Tibial nerve (tissue), 4 donors: ENCODE results near the gene AFF2. TPM values are rescaled to one million over a fixed set of nuclear protein-coding genes. Genes with fewer than 3 reads are reported as not detected.

Source experiments
- DNase-seq, 2 donors: peaks; one replicate each; pipeline ENCODE4 v3.0.0-alpha.2; 2019; ENCODE audit warnings: low spot score in 2 of 2
- H3K27ac ChIP-seq, 4 donors: fragments of 200-600 bp; sonication (generic) in 3 of 4; one replicate each; pipeline ENCODE4 v1.5.1; 2017 to 2019; ENCODE audit warnings: mild to moderate bottlenecking in 1 of 4
- H3K27me3 ChIP-seq, 2 donors: fragments of 200-600 bp; sonication (generic) in 1 of 2; one replicate each; pipeline versions ENCODE4 v1.5.1 to v1.6.0; 2017 to 2019
- H3K36me3 ChIP-seq, 3 donors: fragments of 200-600 bp; sonication (generic); one replicate each; pipeline ENCODE4 v1.5.1; 2018 to 2019
- H3K4me1 ChIP-seq, 4 donors: fragments of 200-600 bp; sonication (generic) in 3 of 4; one replicate each; pipeline ENCODE4 v1.5.1; 2017 to 2019
- H3K4me3 ChIP-seq, 4 donors: fragments of 200-600 bp; sonication (generic) in 3 of 4; one replicate each; pipeline ENCODE4 v1.5.1; 2017 to 2019; ENCODE audit warnings: mild to moderate bottlenecking in 1 of 4, moderate library complexity in 1 of 4
- H3K9me3 ChIP-seq, 4 donors: fragments of 200-600 bp; sonication (generic) in 3 of 4; one replicate each; pipeline ENCODE4 v1.5.1; 2017 to 2019
- CTCF ChIP-seq, 5 experiments: fragments of 200-600 bp in 3 of 5; fragments of 450-650 bp in 2 of 5; sonication (generic) in 3 of 5; IDR thresholded peaks; one replicate each; pipeline ENCODE4 v1.5.1; 2016 to 2019; ENCODE audit warnings: antibody characterized with exemption in 5 of 5, mild to moderate bottlenecking in 3 of 5, moderate library complexity in 2 of 5
- EP300 ChIP-seq, 2 donors: sonication (generic); formaldehyde crosslinking; IDR thresholded peaks; one replicate each; pipeline ENCODE4 v1.6.1; 2017; ENCODE audit warnings: antibody characterized with exemption in 2 of 2, mild to moderate bottlenecking in 1 of 2
- POLR2A ChIP-seq, 2 donors: fragments of 450-650 bp; IDR thresholded peaks; one replicate each; pipeline ENCODE4 v1.6.1; 2017; ENCODE audit warnings: antibody characterized with exemption in 2 of 2, mild to moderate bottlenecking in 2 of 2, moderate library complexity in 2 of 2
- WGBS, 2 donors: methylation state at CpG; one replicate each; pipeline ENCODE4 v1.1.5; 2018; 5-methylcytosine and 5-hydroxymethylcytosine counted together
- total RNA-seq, 4 donors: library from RNA; depleted of rRNA; stranded (reverse); fragments of >200 nt; gene quantifications; one replicate each; pipeline ENCODE4 v1.1.0, GENCODE V29; 2016

Gene AFF2
- total RNA-seq, 4 donors from 2014 or later = 13.2 to 20.3 (median 16.1) TPM

DNA sequence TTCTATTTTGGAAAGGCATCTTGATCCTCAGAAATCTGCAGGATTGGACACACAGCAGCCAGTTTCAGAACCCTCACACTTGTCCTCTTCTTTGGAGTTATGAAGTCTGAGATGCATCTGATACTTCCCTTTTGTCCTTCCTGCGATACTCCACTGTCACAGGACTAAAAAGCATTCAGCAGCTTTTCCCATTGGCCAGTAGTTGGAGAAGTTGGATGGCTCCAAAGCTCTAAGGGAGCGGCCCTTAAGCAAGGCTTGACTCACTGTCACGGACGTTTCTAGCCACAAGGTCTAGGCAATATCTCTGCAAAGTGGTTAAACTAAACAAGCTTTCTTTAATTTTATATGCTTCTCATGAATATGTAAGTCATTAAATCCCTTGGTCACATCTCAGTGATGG is 417.0 kb downstream of the AFF2 start:
- DNase-seq = no peak
- H3K9me3 ChIP-seq = no peaks in the 10 kb centered on the region
- no peaks in the 10 kb centered on the region for H3K4me1 ChIP-seq
- H3K36me3 ChIP-seq = no peaks in the 10 kb centered on the region
- TF ChIP-seq CTCF (IDR thresholded peaks at IDR 0.05) = no peak
- TF ChIP-seq EP300 (IDR thresholded peaks at IDR 0.05) = no peak
- TF ChIP-seq POLR2A (IDR thresholded peaks at IDR 0.05) = no peak
- H3K27ac ChIP-seq = no peak overlapping the region
- no peak overlapping the region for H3K4me3 ChIP-seq
- H3K27me3 ChIP-seq = no peaks in the 10 kb centered on the region
- WGBS, 2 donors = 78 to 79% methylated on average over 4 of the region's 4 CpGs

GRCh38 chrX:148923631-148924030 is 423.2 kb downstream of the AFF2 start:
- Histone ChIP-seq H3K27me3 (no peaks in the 10 kb centered on the region), H3K4me3 (no peak overlapping the region), H3K27ac (no peak overlapping the region), H3K4me1 (no peaks in the 10 kb centered on the region), H3K9me3 (no peaks in the 10 kb centered on the region), H3K36me3 (no peaks in the 10 kb centered on the region)
- DNase-seq = no peak
- WGBS, 2 donors = 43% methylated on average over 2 of the region's 2 CpGs
- TF ChIP-seq EP300 (IDR thresholded peaks at IDR 0.05) = no peak
- no peak for TF ChIP-seq POLR2A (IDR thresholded peaks at IDR 0.05)
- TF ChIP-seq CTCF (IDR thresholded peaks at IDR 0.05) = no peak

GRCh38 chrX:148926371-148926770 is 426.0 kb downstream of the AFF2 start:
- no peaks in the 10 kb centered on the region for H3K27me3 ChIP-seq
- WGBS, 2 donors = 81 to 88% methylated on average over 4 of the region's 4 CpGs
- no peaks in the 10 kb centered on the region for H3K4me1 ChIP-seq
- no peak for DNase-seq
- H3K27ac ChIP-seq = no peak overlapping the region
- TF ChIP-seq POLR2A (IDR thresholded peaks at IDR 0.05) (no peak), CTCF (IDR thresholded peaks at IDR 0.05) (no peak), EP300 (IDR thresholded peaks at IDR 0.05) (no peak)
- no peaks in the 10 kb centered on the region for H3K36me3 ChIP-seq
- no peaks in the 10 kb centered on the region for H3K9me3 ChIP-seq
- no peak overlapping the region for H3K4me3 ChIP-seq

DNA sequence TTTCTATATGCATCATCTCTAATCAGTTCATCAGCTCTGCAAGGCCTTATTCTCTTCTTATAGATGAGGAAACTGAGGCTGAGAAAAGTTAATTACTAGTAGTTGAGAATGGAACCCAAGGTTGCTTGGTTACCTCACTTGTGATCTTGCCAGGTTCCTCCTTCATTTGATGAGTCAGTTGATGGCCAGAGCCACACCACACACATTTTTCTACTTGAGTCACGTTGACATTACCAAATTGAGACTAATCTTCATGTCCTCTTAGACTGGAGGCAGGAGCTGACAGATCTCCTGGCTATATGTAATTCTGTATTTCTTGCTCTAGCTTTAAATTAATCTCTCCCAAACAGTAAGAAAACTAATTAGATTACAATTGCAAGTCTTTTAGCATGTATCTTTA is 428.4 kb downstream of the AFF2 start:
- 41 to 90% methylated on average over 1 of the region's 1 CpG for WGBS, 2 donors

DNA sequence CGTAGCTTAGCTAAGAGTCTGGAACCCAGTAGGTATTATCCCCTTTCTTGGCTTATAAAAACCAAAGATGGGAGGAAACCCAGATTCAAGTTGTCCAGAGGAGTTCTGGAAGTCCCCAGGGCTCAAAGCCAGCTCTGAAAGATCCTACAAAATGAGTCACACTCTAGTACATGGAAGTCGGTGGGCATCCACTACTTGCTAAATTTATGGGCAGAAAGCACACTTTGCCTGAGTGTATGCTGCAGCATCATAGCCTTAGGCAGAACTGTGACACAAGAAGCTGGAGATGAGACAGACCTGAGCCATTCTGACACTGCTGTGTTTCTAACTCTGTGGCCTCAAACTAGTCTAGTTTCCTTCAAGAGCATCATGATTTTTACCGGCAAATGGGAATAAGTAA is 429.3 kb downstream of the AFF2 start:
- no peak overlapping the region for H3K4me3 ChIP-seq
- 68 to 73% methylated on average over 3 of the region's 3 CpGs for WGBS, 2 donors
- TF ChIP-seq POLR2A (IDR thresholded peaks at IDR 0.05) (no peak), CTCF (IDR thresholded peaks at IDR 0.05) (no peak), EP300 (IDR thresholded peaks at IDR 0.05) (no peak)
- no peaks in the 10 kb centered on the region for H3K27me3 ChIP-seq
- no peaks in the 10 kb centered on the region for H3K4me1 ChIP-seq
- no peak for DNase-seq
- no peaks in the 10 kb centered on the region for H3K36me3 ChIP-seq
- H3K9me3 ChIP-seq = no peaks in the 10 kb centered on the region
- H3K27ac ChIP-seq = no peak overlapping the region

More for the DNA sequence above, 428.4 kb downstream of the AFF2 start:
- H3K27ac ChIP-seq = no peak overlapping the region
- no peaks in the 10 kb centered on the region for H3K9me3 ChIP-seq
- TF ChIP-seq EP300 (IDR thresholded peaks at IDR 0.05) (no peak), POLR2A (IDR thresholded peaks at IDR 0.05) (no peak), CTCF (IDR thresholded peaks at IDR 0.05) (no peak)
- no peak overlapping the region for H3K4me3 ChIP-seq
- H3K36me3 ChIP-seq = no peaks in the 10 kb centered on the region
- H3K27me3 ChIP-seq = no peaks in the 10 kb centered on the region
- no peak for DNase-seq
- no peaks in the 10 kb centered on the region for H3K4me1 ChIP-seq
